GM12874 (cell line): Measurements from ENCODE around the gene PARD3B.

Source experiments
- TF ChIP-seq, protein P1 (sequence below): IDR thresholded peaks from 2 replicates; pipeline ENCODE4 v1.5.1; 2011; ENCODE audit warnings: low read depth, mild to moderate bottlenecking, control low read depth, low read length, moderate library complexity; ENCODE audit not compliant: insufficient read depth

The PARD3B gene

DNA sequence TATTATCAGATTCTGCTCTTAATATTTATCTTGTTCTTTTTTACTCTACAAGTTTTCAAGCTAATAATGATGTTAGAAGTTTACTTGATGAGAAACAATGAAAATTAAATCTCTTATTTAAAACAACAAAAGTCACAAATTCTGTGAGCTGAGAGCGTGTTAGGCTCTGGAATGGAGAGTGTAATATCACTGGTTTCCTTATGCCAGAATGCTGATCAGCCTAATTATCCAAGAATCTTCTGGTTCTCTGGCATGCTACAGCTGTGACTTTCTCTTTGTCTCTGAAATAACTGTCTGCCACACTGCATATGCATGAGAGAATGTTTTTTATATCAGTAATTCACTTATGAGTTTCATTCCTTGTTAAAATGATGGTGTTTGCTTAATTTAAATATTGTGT is 236.7 kb downstream of the PARD3B start:
- TF ChIP-seq, protein P1, sequence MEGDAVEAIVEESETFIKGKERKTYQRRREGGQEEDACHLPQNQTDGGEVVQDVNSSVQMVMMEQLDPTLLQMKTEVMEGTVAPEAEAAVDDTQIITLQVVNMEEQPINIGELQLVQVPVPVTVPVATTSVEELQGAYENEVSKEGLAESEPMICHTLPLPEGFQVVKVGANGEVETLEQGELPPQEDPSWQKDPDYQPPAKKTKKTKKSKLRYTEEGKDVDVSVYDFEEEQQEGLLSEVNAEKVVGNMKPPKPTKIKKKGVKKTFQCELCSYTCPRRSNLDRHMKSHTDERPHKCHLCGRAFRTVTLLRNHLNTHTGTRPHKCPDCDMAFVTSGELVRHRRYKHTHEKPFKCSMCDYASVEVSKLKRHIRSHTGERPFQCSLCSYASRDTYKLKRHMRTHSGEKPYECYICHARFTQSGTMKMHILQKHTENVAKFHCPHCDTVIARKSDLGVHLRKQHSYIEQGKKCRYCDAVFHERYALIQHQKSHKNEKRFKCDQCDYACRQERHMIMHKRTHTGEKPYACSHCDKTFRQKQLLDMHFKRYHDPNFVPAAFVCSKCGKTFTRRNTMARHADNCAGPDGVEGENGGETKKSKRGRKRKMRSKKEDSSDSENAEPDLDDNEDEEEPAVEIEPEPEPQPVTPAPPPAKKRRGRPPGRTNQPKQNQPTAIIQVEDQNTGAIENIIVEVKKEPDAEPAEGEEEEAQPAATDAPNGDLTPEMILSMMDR = no peak

DNA sequence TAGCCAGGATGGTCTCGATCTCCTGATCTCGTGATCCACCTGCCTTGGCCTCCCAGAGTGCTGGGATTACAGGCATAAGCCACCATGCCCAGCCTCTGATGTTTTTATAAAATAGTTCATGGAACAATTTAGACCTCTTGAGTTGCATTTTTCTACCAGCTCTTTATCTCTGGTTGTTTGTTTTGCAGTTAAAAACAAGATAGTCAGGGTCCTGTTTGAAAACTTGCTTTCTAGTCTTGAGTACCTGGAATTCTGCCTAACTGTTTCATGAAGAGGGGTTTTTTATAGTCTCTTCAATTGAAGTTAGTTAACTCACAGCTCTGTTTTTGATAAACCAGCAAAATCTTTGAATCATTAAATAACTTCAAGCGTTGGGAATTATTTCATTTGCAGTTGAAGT is 244.8 kb downstream of the PARD3B start:
- TF ChIP-seq, protein P1 = no peak

DNA sequence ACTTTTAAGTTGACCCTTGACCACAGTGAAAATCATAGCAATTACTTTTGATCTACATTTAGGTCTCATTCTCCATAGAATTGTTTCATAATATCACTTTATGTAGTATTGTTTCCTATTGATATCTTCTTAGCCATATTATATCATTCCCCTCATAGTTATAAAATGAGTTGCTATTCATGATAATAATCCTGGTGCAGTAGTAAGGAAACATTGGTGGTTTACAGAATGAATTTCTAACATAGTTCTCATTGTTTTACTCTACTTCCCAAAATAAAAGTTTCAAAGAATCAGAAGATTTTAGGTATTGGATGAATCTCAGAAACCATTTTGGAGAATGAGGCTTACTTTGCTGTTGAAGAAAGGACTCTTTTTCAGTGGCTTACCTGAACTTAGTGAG is 246.0 kb downstream of the PARD3B start:
- TF ChIP-seq, protein P1 = no peak

DNA sequence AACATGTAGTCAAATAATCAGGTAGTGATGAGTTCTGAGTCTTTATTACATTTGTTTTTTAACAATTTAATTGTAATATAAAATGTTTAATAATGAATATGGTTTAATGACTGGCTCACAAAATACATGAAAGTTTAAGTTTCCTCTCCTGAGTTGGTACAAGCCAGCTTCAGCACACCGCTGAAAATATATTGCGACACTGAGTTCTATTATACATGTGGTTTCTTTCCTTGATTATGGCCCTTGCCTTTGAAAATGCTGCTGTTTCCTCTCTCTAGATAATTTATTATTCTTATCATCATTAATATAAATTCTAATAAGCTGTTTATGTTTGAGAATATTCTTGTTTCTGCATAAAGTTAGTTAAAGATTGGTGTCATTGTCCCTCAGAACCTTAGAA is 249.3 kb downstream of the PARD3B start:
- TF ChIP-seq, protein P1 = no peak

DNA sequence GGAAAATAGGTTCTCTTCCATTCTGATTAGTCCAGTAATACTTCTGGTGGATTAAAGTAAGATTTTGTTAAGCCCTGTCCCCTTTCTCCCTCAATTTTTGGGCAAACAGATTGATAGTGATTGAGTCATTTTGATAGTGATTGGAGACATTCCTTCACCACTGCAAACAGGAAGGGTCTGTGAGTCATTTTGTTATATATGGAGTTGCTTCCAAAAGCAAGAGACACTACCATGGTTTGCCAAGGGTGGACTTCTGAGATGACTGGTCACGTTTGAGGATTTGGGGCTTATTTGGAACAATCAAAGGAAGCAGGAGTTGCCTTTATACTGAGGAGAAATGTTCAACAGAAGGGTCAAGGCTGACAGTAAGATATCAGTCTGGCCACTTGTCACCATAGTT is 249.9 kb downstream of the PARD3B start:
- TF ChIP-seq, protein P1 = no peak

DNA sequence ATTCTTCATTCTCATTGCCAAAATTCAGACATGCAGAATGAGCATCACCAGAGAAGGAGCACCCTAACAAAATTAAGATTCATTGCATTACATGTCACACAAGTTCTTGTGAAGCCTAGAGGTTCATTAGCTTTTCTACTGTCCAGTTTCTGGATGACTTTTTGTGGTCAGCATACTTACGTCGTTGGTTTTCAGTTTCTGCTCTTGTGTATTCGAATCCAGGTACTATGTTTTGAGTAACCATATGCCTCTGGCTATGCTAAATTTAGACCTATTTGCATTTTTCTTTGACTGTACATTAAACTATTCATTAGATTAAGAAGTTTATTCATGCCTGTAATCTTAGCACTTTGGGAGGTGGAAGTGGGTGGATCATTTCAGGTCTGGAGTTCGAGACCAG is 251.3 kb downstream of the PARD3B start:
- TF ChIP-seq, protein P1 = no peak

DNA sequence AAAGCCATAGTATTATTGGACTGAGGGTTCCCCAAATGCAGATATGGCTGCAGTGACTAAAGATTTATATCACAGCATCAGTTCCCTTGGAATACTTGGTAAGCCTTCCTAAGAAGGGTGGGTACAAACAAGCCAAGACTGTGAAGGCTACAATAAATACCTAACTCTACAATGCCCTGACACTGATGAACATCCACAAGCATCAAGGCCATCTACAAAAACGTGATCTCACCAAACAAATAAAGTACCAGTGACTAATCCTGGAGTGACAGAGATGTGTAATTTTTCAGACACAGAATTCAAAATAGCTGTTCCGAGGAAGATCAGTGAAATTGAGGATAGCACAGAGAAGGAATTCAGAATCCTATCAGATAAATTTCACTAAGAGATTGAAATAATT is 254.5 kb downstream of the PARD3B start:
- TF ChIP-seq, protein P1 = no peak

DNA sequence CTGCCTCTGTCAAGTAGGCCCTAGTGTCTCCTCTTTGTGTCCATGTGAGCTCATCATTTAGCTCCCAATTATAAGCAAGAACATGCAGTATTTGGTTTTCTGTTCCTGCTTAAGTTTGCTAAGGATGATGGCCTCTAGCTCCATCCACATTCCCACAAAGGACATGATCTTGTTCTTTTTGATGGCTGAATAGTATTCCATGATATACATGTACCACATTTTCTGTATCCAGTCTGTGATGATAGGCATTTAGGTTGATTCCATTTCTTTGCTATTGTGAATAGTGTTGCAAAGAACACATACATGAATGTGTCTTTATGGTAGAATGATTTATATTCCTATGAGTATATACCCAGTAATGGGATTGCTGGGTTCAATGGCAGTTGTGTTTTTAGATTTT is 263.2 kb downstream of the PARD3B start:
- TF ChIP-seq, protein P1 = no peak
